ENCODE measurements around the gene NMS. TPM values are rescaled to one million over a fixed set of nuclear protein-coding genes. Genes with fewer than 3 reads are reported as not detected.

Gene NMS
- total RNA-seq, 1 donor from 2014 or later: not detected

- Histone ChIP-seq H3K36me3 (no peaks in the 10 kb centered on the region), H3K9me3 (peaks cover 0 to 4% of the 10 kb centered on the region in 2 donors), H3K27me3 (no peaks in the 10 kb centered on the region), H3K4me3 (no peak overlapping the region), H3K27ac (no peak overlapping the region), H3K4me1 (no peaks in the 10 kb centered on the region)
- DNase-seq (ENCODE audit: low spot score in 2 of 2): no peak
- intact Hi-C loops (cut with DNase I): no loop called here
- TF ChIP-seq CTCF (IDR thresholded peaks at IDR 0.05): no peak
These were observed 44.5 kb upstream of the NMS start for GRCh38 chr2:100425573-100426383.

DNA sequence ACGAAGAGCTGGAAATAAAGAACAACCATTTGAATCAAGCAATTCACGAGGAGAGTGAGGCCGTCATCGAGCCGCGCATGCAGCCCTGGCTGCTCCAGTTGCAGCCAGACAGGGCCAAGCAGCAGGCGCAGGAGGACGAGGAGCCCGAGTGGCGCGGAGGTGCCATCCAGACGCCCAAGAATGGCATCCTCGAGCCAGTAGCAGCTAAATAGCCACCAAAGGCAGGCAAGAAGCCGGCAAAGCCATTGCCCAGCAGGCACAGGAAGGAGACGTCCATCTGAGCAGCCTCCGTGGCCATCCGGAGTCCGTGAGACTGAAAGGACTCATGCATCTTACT, 43.9 kb upstream of the NMS start:
- no peak overlapping the region for H3K27ac ChIP-seq
- intact Hi-C loops (cut with DNase I): no loop called here
- TF ChIP-seq CTCF (IDR thresholded peaks at IDR 0.05): no peak
- no peak for DNase-seq (ENCODE audit: low spot score in 2 of 2)
- H3K4me3 ChIP-seq: no peak overlapping the region
- no peaks in the 10 kb centered on the region for H3K27me3 ChIP-seq
- H3K36me3 ChIP-seq: no peaks in the 10 kb centered on the region
- H3K9me3 ChIP-seq: peaks cover 0 to 4% of the 10 kb centered on the region in 2 donors
- H3K4me1 ChIP-seq: no peaks in the 10 kb centered on the region

DNA sequence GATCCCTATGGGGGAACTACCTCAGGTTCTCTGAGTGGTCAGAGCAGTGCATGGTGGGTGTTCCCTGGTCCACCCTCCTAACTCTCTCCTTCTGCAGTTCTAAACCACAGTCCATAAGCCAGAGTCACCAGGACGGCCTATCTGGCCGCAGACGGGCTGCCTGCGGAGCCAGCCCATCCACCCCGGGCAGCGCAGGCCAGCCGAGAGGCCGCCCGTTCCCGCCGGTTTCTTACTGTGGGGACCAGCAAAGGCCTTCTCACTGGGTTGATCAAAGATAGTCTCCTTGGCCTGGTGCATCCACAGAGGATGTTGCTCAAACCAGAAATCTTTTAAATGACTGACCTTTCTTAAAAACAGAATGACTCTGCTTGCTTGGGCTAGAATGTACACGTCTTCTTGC, 43.2 kb upstream of the NMS start:
- no peak for DNase-seq (ENCODE audit: low spot score in 2 of 2)
- H3K4me3 ChIP-seq: no peak overlapping the region
- H3K27ac ChIP-seq: no peak overlapping the region
- no peaks in the 10 kb centered on the region for H3K27me3 ChIP-seq
- H3K36me3 ChIP-seq: no peaks in the 10 kb centered on the region
- H3K9me3 ChIP-seq: peaks cover 0 to 4% of the 10 kb centered on the region in 2 donors
- H3K4me1 ChIP-seq: no peaks in the 10 kb centered on the region
- intact Hi-C loops (cut with DNase I): no loop called here
- TF ChIP-seq CTCF (IDR thresholded peaks at IDR 0.05): no peak

DNA sequence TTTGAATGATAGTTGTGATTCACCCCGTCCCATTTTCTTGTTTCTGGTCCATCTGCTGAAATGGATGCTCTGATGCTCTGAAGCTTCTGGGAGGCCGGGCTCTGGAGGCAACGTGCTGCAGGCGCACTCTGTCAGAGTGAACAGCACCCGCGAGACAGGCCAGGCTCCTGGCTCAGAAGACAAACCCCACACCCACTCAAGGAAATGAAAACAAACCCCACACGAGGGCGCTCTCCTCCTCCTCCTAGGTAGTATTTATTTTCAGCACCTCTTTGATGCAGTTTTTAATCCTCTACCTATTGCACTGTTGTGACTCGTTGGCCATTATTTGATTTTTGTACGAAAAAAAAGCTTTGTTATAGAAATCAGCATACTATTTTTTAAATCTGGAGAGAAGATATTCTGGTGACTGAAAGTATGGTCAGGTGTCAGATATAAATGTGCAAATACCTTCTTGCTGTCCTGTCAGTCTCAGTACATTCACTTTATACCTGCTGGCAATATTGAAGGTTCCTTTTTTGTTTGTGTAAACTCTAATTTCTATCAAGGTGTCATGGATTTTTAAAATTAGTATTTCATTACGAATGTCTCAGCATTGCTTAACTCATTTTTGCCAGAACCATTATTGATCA, 42.5 kb upstream of the NMS start:
- Histone ChIP-seq H3K4me3 (no peak overlapping the region), H3K27ac (no peak overlapping the region), H3K9me3 (peaks cover 0 to 4% of the 10 kb centered on the region in 2 donors), H3K4me1 (no peaks in the 10 kb centered on the region), H3K27me3 (no peaks in the 10 kb centered on the region), H3K36me3 (no peaks in the 10 kb centered on the region)
- intact Hi-C loops (cut with DNase I): no loop called here
- TF ChIP-seq CTCF (IDR thresholded peaks at IDR 0.05): peak in 2 of 3 experiments; percentile 10 to 21
- no peak for DNase-seq (ENCODE audit: low spot score in 2 of 2)

DNA sequence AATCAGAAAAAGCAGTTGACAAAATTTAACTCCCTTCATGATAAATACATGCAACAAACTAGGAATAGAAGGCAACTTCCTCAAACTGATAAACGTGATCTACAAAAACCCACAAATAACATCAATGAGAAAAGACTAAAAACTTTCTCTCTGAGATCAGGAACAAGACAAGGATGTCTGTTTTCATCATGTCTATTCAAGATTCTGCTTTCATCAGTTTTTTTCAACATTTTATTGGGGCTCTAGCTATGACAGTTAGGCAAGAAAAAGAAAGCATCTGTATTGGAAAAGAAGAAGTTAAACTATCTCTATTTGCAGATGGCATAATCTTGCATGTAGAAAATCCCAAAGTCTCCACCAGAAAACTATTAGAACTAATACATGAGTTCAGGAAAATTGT, 40.6 kb upstream of the NMS start:
- Histone ChIP-seq H3K4me1 (no peaks in the 10 kb centered on the region), H3K9me3 (peaks cover 0 to 4% of the 10 kb centered on the region in 2 donors), H3K36me3 (no peaks in the 10 kb centered on the region), H3K27ac (no peak overlapping the region), H3K27me3 (no peaks in the 10 kb centered on the region), H3K4me3 (no peak overlapping the region)
- no peak for DNase-seq (ENCODE audit: low spot score in 2 of 2)
- TF ChIP-seq CTCF (IDR thresholded peaks at IDR 0.05): no peak
- intact Hi-C loops (cut with DNase I): no loop called here

Data from ascending aorta (tissue), 2 donors.